Glutamatergic neuron (in vitro differentiated cells): ENCODE data around the gene SPTBN2. TPM values are rescaled to one million over a fixed set of nuclear protein-coding genes. Genes with fewer than 3 reads are reported as not detected.
A peak's percentile ranks its signal among the peaks of the same experiment; 100 is the strongest.

ENCODE experiments used
- DNase-seq: peaks from one replicate; pipeline ENCODE4 v3.0.0; 2022
- H3K27ac Mint-ChIP-seq: one replicate; pipeline ENCODE4 v1.8.0; 2020; ENCODE audit warnings: mild to moderate bottlenecking, mixed read lengths, inconsistent platforms; ENCODE audit not compliant: unreplicated experiment
- H3K27me3 Mint-ChIP-seq: one replicate; pipeline ENCODE4 v1.8.0; 2020; ENCODE audit warnings: mild to moderate bottlenecking, moderate library complexity, mixed read lengths, inconsistent platforms; ENCODE audit not compliant: unreplicated experiment
- H3K36me3 Mint-ChIP-seq: one replicate; pipeline ENCODE4 v1.8.0; 2020; ENCODE audit warnings: mild to moderate bottlenecking, mixed read lengths, inconsistent platforms; ENCODE audit not compliant: unreplicated experiment
- H3K4me1 Mint-ChIP-seq: one replicate; pipeline ENCODE4 v1.8.0; 2020; ENCODE audit warnings: mild to moderate bottlenecking, low read depth, mixed read lengths, inconsistent platforms; ENCODE audit not compliant: unreplicated experiment
- H3K4me3 Mint-ChIP-seq: one replicate; pipeline ENCODE4 v1.8.0; 2020; ENCODE audit warnings: mild to moderate bottlenecking, mixed read lengths, inconsistent platforms; ENCODE audit not compliant: unreplicated experiment
- H3K9me3 Mint-ChIP-seq: one replicate; pipeline ENCODE4 v1.8.0; 2020; ENCODE audit warnings: mild to moderate bottlenecking, moderate library complexity, mixed read lengths, inconsistent platforms; ENCODE audit not compliant: unreplicated experiment
- CTCF ChIP-seq: fragments of 200-600 bp; sonication (generic); IDR thresholded peaks from one replicate; pipeline ENCODE4 v1.5.0; 2021; ENCODE audit not compliant: partially characterized antibody, unreplicated experiment
- total RNA-seq: library from RNA; stranded (reverse); fragmentation: NEBNext Ultra II Directional; extraction: Animal tissue kit (Norgen Biotek cat#: 25700); gene quantifications from one replicate; pipeline ENCODE4 v1.2.1, GENCODE V29; 2021; ENCODE audit not compliant: unreplicated experiment

SPTBN2 gene
- total RNA-seq, 1 donor from 2014 or later: 371 TPM

GRCh38 chr11:66685276-66686099, 43.5 kb downstream of the SPTBN2 start:
- peak overlapping the region; percentile 83 for H3K27ac Mint-ChIP-seq
- peaks cover 13% of the 10 kb centered on the region for H3K4me1 Mint-ChIP-seq
- H3K36me3 Mint-ChIP-seq: peaks cover 7% of the 10 kb centered on the region
- peaks cover 18% of the 10 kb centered on the region for H3K27me3 Mint-ChIP-seq
- H3K9me3 Mint-ChIP-seq: peaks cover 24% of the 10 kb centered on the region
- no peak for TF ChIP-seq CTCF
- DNase-seq: no peak
- H3K4me3 Mint-ChIP-seq: no peak overlapping the region

GRCh38 chr11:66684635-66685034, 44.4 kb downstream of the SPTBN2 start:
- peaks cover 13% of the 10 kb centered on the region for H3K4me1 Mint-ChIP-seq
- H3K27me3 Mint-ChIP-seq: peaks cover 18% of the 10 kb centered on the region
- H3K4me3 Mint-ChIP-seq: no peak overlapping the region
- peaks cover 26% of the 10 kb centered on the region for H3K9me3 Mint-ChIP-seq
- peaks cover 7% of the 10 kb centered on the region for H3K36me3 Mint-ChIP-seq
- H3K27ac Mint-ChIP-seq: peak overlapping the region; percentile 83
- no peak for TF ChIP-seq CTCF
- no peak for DNase-seq

DNA sequence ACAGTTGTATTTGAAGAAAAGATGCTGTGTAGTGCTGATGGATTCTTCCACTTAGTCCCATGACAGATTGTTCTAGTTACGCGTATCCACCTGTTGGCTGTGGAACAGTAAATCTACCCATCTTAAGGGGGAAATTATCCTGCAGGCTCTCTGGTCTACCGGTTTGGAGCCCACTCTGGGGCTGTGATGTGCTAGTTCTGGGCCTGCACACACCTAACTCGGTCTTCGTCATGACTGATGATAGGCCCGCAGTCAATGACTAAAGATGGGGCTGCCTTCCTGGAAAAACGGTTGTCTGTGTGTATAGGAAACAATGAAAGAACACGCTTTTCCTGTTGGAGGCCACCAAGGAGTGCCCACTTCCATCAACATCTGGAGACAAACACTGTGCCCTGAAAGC, 45.1 kb downstream of the SPTBN2 start:
- Mint-ChIP-seq H3K9me3 (peaks cover 26% of the 10 kb centered on the region), H3K27me3 (peaks cover 18% of the 10 kb centered on the region), H3K27ac (peak overlapping the region; percentile 22), H3K4me3 (no peak overlapping the region), H3K36me3 (peaks cover 7% of the 10 kb centered on the region), H3K4me1 (peaks cover 13% of the 10 kb centered on the region)
- no peak for TF ChIP-seq CTCF
- DNase-seq: no peak

- Mint-ChIP-seq H3K27ac (no peak overlapping the region), H3K9me3 (peaks cover 25% of the 10 kb centered on the region)
- no peak for TF ChIP-seq CTCF
These were observed 47.9 kb downstream of the SPTBN2 start for GRCh38 chr11:66680966-66681645.

More at GRCh38 chr11:66680966-66681645, 47.9 kb downstream of the SPTBN2 start:
- Mint-ChIP-seq H3K4me3 (no peak overlapping the region), H3K36me3 (peaks cover 7% of the 10 kb centered on the region), H3K4me1 (peaks cover 14% of the 10 kb centered on the region), H3K27me3 (peaks cover 25% of the 10 kb centered on the region)
- DNase-seq: no peak
